Hepatocyte (in vitro differentiated cells): ENCODE measurements around the gene KANSL3.

Source experiments
- EZH2 ChIP-seq: fragments of 200-600 bp; sonication (generic); IDR thresholded peaks from 2 replicates; pipeline ENCODE4 v1.6.1; 2016; ENCODE audit warnings: antibody characterized with exemption, mild to moderate bottlenecking, borderline replicate concordance
- EZH2phosphoT487 ChIP-seq: fragments of 200-600 bp; sonication (generic); IDR thresholded peaks from one replicate; pipeline ENCODE4 v1.6.1; 2018; ENCODE audit warnings: antibody characterized with exemption, mild to moderate bottlenecking, low read depth, moderate library complexity; ENCODE audit not compliant: unreplicated experiment, severe bottlenecking
- TF ChIP-seq, protein P1 (sequence below): fragments of 200-600 bp; sonication (generic); IDR thresholded peaks from 2 replicates; pipeline ENCODE4 v1.5.1; 2016; ENCODE audit warnings: antibody characterized with exemption, mild to moderate bottlenecking; ENCODE audit not compliant: poor library complexity

DNA sequence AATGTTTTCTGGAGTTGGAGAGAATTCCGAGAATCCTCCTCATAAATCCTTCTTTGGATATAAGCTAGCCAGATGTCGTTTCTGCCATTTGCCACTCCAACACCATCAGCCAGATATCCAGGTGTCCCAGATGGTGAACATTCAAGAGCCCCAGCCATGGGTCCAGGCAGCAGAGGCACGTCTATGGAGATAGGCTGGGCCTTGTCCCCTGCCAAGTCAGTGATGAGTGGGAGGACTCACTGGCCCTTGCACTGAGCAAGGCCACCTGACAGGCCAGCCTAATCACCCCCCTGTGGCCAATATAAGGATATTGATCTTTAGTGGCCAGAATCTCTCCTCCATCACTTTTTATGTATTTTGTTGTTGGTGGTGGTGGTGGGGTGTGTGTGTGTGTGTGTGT, 73.5 kb downstream of the KANSL3 start:
- TF ChIP-seq, protein P1, sequence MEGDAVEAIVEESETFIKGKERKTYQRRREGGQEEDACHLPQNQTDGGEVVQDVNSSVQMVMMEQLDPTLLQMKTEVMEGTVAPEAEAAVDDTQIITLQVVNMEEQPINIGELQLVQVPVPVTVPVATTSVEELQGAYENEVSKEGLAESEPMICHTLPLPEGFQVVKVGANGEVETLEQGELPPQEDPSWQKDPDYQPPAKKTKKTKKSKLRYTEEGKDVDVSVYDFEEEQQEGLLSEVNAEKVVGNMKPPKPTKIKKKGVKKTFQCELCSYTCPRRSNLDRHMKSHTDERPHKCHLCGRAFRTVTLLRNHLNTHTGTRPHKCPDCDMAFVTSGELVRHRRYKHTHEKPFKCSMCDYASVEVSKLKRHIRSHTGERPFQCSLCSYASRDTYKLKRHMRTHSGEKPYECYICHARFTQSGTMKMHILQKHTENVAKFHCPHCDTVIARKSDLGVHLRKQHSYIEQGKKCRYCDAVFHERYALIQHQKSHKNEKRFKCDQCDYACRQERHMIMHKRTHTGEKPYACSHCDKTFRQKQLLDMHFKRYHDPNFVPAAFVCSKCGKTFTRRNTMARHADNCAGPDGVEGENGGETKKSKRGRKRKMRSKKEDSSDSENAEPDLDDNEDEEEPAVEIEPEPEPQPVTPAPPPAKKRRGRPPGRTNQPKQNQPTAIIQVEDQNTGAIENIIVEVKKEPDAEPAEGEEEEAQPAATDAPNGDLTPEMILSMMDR: no peak
- TF ChIP-seq EZH2phosphoT487 (no peak), EZH2 (no peak)
